Activated T-cell treated with anti-CD3 and anti-CD28 coated beads, Interleukin-2, amount 50 U/mL, for 48 hours (primary cell): ENCODE data around the gene NKX2-3.

ENCODE experiments used
- DNase-seq, 2 experiments: peaks; one replicate each; pipeline ENCODE4 v3.0.0-alpha.2; 2020

Gene NKX2-3

GRCh38 chr10:99540306-99540656 lies 7.5 kb downstream of the NKX2-3 start:
- DNase-seq: no peak

- no peak for DNase-seq
These were observed 8.2 kb downstream of the NKX2-3 start for GRCh38 chr10:99540657-99541531.

DNA sequence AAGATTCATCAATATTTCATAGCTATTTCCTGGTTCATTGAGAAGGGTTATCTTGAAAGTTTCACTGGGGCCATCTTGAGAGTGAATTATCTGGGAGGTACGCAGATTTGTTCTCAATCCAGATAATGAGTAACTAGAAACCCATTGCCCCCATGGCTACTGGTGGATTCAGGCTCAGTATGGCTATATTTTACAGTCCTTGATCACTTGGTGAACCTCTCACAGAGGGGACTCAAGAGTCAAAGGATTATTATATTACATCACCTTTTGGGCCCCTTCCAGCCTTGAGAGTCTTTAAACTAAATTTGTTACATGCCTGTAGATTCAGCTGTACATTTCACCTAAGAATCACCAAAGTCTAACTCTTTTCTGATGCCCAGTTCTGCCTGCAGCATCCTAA lies 11.6 kb downstream of the NKX2-3 start:
- no peak for DNase-seq

- DNase-seq: peak in 1 of 2 experiments; percentile 25
These were observed 15.3 kb downstream of the NKX2-3 start for GRCh38 chr10:99548041-99548530.

- DNase-seq: no peak
These were observed 18.4 kb downstream of the NKX2-3 start for GRCh38 chr10:99551158-99551557.

DNA sequence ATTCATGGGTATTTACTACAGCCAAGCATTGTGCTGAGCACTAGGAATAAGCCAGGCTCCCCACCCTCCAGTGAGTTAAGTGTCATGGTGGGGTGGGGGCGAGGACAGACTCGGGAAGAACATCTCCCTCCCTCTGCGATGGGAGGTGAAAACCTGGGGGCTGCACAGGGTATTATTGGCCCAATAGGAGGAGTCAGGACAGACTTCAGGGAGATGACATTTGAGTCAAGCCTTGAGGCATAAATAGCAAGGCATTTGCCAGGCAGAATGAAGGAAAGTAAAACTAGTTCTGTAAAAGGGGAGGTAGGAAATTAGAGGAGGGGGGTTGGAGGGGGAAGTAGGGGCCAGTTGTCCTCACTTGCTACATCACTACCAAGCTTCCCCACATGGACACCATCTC lies 18.9 kb downstream of the NKX2-3 start:
- no peak for DNase-seq

- no peak for DNase-seq
These were observed 22.6 kb downstream of the NKX2-3 start for GRCh38 chr10:99555371-99555770.

DNA sequence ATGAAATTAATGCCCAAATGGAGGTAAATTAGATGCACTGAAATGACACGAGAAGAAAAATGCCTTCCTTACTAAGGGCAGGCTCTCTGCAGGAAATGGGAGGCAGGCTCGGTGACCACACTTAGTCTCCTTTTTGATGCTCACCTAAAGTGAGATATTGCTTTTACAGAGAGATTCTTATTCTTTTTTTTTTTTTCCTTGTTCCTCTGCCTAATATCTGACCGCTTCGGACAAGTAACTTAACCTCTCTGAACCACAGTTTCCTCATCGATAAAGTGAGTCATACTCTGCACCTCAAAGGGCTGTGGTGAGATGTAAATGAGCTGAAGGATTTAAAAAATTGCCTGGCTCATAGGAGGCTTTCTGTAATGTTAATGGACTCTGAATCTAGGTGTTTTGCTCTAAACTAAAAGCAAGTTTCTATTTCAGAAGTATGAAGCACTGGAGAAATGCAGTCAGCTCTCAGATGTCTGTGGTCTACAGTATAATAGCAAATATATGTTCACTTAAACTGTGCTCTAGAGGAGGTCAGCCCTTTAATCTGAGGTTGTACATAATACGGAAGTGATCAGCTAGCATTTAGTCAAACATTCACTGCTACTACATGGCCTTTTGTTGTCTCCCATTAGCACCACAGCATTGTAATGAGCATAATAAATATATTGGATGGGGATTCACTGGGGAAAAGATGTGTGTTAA lies 23.2 kb downstream of the NKX2-3 start:
- DNase-seq: no peak

DNA sequence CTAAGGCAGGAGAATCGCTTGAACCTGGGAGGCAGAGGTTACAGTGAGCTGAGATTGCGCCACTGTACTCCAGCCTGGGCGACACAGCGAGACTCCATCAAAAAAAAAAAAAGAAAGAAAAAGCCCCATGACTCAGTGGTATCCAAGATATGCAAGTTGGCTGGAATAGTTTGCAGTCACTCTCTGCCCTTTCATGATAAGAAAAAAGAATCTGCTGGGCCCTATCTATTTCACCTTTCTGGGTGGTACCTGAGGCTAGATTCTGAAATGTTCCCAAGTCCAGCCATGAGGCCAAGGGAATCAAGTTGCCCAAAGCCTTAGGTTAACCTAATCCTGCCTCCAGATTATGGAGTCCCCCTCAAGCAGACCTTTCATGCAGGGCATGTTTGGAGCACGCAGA lies 24.3 kb downstream of the NKX2-3 start:
- no peak for DNase-seq

- no peak for DNase-seq
These were observed 26.0 kb downstream of the NKX2-3 start for GRCh38 chr10:99558708-99559107.

GRCh38 chr10:99560277-99561126 lies 27.8 kb downstream of the NKX2-3 start:
- peak; percentile 51 to 52 for DNase-seq

GRCh38 chr10:99562631-99563030 lies 29.9 kb downstream of the NKX2-3 start:
- no peak for DNase-seq

- DNase-seq: no peak
These were observed 31.6 kb downstream of the NKX2-3 start for GRCh38 chr10:99564361-99564760.

DNA sequence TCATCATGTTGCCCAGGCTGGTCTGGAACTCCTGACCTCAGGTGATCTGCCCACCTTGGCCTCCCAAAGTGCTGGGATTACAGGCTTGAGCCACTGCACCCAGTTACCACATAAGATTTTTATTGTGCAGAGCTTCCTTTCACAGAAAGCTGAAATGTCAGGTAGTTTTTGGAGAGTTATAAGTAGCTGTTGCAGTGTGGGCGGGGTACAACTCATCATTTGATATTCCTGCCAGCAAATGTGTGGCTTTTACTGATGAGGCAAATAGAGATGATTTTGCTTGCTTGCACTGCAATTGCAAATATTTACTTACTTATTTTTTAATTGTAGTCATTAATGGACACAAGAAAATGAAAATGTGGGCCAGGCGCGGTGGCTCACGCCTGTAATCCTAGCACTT lies 32.4 kb downstream of the NKX2-3 start:
- no peak for DNase-seq

DNA sequence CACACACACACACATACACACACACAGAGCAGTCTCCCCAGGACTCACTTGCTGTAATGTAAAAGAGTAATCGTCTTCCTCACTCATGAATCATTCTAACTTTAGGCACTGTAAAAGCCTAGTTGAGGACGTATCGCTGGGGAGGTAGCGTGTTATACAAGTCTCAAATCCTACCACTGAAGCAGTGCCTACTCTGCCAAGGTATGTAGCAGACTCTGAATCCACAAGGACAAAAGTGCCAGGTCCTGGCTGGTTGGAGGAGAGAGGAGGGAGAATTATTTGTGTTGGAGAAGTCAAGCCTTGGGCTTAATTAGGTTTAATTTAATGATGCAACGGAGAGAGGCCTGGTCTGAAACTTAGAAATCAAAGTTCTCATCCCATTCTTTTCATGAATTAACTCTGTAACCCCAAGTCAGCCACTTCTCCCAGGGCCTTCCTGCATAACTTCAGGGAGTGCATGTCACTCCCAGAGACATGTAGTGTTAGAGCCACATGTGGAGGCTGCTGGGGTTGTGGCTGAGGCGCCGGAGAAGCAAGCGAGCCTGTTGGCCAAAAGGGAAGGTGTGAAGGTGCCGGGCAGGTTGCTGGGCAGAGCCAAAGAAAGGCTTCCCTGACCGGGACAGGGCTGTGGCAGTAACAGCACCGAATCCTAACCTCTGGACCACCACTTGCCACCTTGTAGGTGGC lies 36.7 kb downstream of the NKX2-3 start:
- DNase-seq: no peak

DNA sequence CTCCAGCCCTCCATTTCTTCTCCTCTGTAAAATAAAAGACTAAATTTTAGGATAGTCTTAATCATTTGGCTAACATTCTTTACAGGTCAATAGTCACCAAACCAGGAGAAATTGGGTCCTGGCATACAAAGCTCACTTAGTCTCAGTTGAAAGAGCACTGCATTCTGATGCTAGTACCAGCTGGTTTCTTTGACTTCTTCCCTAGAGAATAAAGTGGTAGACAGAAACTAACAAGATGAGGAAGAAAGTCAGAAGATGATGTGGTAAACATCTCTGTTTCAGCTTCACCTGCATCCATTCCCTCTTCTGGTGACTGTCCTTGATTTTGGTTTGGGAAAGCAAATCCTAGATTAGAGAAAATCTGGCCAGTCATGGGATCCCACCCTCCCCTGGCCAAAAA lies 37.2 kb downstream of the NKX2-3 start:
- DNase-seq: no peak

GRCh38 chr10:99571816-99572215 lies 39.1 kb downstream of the NKX2-3 start:
- no peak for DNase-seq

GRCh38 chr10:99573790-99574189 lies 41.0 kb downstream of the NKX2-3 start:
- no peak for DNase-seq

GRCh38 chr10:99579971-99580370 lies 47.2 kb downstream of the NKX2-3 start:
- no peak for DNase-seq

DNA sequence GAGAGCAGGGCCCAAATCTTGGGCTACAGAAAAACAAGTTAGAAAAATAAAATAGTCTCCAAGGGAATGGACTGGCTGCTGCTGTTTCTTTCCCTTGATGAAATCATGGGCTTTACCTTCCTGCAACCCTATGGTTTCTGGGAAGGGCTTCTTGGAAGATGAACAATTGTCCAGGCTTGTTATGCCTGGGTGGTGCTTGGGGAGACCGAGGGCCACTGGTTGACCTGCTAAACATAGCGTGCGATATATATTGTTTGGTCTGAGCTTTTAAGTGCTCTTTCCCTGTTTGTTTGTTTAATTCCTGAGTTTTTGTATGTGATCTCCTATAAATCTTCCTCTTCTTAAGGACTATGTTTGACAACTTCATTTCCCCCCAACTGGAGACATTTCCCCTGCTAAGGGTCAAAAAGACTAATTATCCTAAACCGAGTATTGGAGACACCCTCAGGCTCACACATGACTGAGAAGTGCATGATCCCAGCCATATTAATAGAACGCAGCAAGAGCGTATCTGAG lies 49.6 kb downstream of the NKX2-3 start:
- no peak for DNase-seq

DNA sequence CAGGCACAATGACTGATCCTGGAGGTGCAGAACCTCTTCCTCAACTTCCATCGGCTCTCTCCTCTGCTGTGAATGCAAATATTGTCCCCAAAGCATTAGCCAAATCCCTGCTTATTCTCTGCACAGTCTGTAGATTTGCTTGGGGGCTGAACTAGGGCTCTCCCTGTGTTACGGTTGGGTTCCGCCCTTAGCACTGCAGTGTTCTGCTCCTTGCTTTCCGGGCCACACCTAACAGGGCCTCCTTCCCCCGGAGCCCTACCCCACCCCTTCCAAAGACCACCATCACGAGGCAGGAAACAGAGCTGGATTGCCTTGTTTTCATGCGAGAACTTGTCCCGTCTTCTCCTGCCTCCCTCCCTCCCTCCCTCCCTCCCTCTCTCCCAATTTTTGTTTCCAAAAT lies 50.9 kb downstream of the NKX2-3 start:
- DNase-seq: no peak
